Measurements from ENCODE around the gene TMEM145.

- TF ChIP-seq, protein P1, sequence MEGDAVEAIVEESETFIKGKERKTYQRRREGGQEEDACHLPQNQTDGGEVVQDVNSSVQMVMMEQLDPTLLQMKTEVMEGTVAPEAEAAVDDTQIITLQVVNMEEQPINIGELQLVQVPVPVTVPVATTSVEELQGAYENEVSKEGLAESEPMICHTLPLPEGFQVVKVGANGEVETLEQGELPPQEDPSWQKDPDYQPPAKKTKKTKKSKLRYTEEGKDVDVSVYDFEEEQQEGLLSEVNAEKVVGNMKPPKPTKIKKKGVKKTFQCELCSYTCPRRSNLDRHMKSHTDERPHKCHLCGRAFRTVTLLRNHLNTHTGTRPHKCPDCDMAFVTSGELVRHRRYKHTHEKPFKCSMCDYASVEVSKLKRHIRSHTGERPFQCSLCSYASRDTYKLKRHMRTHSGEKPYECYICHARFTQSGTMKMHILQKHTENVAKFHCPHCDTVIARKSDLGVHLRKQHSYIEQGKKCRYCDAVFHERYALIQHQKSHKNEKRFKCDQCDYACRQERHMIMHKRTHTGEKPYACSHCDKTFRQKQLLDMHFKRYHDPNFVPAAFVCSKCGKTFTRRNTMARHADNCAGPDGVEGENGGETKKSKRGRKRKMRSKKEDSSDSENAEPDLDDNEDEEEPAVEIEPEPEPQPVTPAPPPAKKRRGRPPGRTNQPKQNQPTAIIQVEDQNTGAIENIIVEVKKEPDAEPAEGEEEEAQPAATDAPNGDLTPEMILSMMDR (IDR thresholded peaks at IDR 0.05; ENCODE audit: insufficient read depth, low read length, poor library complexity, severe bottlenecking): no peak
- TF ChIP-seq EZH2phosphoT487 (conservative IDR thresholded peaks at IDR 0.05; ENCODE audit: low read length): no peak
Observed at GRCh38 chr19:42276821-42277220, 36.3 kb upstream of the TMEM145 start.

Data from SU-DHL-6 (cell line).